GM12873 (cell line): ENCODE data around the gene MXRA8.

Experiments used
- TF ChIP-seq, protein P1 (sequence below): IDR thresholded peaks from 2 replicates; pipeline ENCODE4 v1.5.1; 2012; ENCODE audit warnings: low read depth, mild to moderate bottlenecking, moderate library complexity, low read length, control low read depth; ENCODE audit not compliant: insufficient read depth; ENCODE audit errors: missing control alignments

The MXRA8 gene

DNA sequence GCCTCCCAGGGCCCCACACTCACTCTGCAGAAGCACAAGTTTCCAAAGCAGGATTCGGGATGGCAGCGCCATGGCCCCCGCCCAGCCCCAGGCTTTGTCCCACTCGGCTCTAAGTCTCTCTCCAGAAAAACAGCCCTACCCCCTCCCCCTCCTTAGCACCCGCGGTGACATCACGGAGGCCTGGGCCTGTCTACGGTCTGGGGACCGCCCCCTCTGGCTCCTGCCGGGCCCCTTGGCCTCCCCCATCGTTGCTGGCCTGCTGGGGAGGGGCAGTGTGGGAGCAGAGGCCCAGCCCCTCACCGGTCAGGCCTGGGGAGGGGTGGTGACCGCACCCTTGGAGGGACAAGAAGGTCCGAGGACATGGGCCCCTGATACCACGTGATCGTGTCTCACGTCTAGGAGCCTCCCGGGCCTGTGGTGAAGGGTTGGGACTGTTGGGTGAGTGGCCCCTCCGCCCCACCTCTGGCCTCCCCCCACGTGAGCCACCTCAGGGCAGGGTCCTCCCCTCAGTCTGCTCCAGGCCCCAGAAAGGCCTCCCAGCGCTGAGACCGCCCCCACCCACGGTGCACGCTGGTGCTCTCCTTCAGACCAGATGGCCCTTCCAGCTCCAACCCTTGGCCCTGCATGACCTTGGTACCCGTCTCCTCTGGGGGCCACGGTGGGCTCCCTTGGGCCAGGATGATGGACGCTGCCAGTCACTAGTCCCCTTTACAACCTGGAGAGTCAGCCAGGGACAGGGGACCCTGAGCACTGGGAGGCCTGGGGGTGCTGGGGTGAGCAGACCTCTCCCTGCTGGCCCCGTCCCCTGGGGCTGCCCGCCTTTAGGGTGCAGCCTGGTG lies at the start of gene MXRA8:
TSS of gene MXRA8 (minus strand) at position 123 of the 839 bp plus-strand sequence. CDS start at position 72, 51 bp downstream.
- TF ChIP-seq, protein P1, sequence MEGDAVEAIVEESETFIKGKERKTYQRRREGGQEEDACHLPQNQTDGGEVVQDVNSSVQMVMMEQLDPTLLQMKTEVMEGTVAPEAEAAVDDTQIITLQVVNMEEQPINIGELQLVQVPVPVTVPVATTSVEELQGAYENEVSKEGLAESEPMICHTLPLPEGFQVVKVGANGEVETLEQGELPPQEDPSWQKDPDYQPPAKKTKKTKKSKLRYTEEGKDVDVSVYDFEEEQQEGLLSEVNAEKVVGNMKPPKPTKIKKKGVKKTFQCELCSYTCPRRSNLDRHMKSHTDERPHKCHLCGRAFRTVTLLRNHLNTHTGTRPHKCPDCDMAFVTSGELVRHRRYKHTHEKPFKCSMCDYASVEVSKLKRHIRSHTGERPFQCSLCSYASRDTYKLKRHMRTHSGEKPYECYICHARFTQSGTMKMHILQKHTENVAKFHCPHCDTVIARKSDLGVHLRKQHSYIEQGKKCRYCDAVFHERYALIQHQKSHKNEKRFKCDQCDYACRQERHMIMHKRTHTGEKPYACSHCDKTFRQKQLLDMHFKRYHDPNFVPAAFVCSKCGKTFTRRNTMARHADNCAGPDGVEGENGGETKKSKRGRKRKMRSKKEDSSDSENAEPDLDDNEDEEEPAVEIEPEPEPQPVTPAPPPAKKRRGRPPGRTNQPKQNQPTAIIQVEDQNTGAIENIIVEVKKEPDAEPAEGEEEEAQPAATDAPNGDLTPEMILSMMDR: no peak

DNA sequence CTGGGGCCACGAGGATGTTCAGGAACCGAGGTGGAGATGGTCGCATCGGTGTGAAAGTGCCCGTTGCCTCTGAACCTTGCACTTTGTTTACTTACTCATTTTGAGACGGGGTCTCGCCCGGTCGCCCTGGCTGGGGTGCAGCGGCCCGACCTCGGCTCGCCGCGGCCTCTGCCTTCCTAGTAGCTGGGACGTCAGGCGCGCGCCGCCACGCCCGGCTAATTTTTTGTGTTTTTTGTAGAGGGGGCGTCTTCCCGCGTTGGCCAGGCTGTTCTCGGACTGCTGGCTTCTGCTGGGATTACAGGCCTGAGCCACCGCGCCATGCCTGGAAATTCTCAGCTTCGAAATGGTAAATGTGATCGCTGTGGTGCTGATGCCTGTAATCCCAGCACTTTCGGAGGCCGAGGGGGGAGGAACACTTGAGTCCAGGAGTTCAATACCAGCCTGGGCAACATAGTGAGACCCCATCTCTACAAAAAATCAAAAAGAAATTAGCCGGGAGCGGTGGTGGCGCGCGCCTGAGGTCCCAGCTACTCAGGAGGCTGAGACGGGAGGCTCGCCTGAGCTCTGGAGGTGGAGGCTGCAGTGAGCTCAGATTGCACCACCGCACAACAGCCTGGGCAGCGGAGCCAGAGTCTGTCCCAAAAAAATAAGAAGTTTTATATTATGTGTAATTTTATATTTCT lies 49.4 kb upstream of the MXRA8 start:
- TF ChIP-seq, protein P1: no peak

DNA sequence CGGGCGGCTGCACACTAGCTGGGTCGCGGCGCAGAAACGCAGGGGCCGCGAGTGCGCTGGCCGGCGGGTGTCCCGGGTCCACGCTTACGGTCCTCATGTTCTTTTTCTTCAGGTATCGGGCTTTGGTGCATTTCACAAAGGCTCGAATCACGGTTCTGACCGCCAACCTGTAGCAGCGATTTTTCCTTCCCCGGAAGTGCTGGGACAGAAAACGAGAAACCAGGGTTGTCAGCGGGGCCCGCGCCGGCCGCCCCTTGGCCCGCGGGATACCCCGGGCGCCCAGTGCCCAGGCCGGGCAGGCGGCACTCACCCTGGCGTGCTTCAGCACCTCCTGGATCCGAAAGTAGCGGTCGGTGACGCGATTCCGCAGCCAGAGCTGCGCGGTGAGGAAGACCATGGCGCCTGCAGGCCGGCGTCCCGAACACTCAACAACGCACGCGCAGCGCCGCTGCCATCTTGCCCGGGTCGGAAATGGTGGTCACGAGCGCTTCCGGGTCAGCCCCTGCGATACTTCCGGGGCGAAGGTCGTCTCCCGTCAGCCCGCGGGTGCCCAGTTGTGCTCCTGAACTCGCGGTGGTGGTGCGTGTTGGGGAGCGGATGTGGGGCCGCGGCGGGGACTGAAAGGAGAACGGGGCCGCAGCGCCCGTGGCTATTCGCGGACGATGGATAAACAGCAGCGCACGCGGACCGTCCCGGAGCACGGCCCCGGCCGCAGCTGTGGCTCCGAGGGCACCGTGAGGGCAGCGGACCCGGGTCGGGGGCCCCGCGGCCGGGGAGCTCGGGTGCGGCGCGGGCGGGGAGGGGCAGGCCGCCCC lies 48.7 kb upstream of the MXRA8 start, which contains the start of gene MRPL20:
TSS of gene MRPL20 (minus strand) at position 473 of the 815 bp plus-strand sequence. CDS start at position 397, 76 bp downstream.
- TF ChIP-seq, protein P1: no peak

- TF ChIP-seq, protein P1: no peak
Measured at GRCh38 chr1:1406101-1406820, 47.9 kb upstream of the MXRA8 start.

DNA sequence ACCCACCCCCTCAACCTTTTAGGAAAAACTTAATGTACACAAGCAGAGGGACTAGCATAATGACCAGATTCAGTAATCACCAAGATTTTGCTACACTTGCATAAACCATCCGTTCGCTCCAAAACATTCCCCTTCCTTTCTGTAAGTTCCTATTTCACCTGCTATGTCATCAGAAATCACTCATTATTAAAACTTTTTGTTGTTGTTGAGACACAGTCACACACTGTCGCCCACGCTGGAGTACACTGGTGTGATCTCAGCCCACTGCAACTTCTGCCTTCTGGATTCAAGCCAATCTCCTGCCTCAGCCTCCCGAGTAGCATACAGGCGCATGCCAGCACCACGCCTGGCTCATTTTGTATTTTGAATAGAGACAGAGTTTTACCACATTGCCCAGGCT lies 45.3 kb upstream of the MXRA8 start:
- TF ChIP-seq, protein P1: no peak

GRCh38 chr1:1402072-1402900 lies 43.9 kb upstream of the MXRA8 start:
- TF ChIP-seq, protein P1: peak; percentile 68
